SHP77 treated with DMSO at 0.1 percent for 48 hours (cell line): ENCODE measurements around the gene FAM170B.

Experiments
- DNase-seq: peaks from one replicate; lab custom pipeline; 2025; lab: John Stamatoyannopoulos, UW

Gene FAM170B

GRCh38 chr10:49169776-49170175 lies 36.0 kb upstream of the FAM170B start:
- DNase-seq: no peak

GRCh38 chr10:49168831-49169500 lies 35.1 kb upstream of the FAM170B start:
- DNase-seq: no peak

- no peak for DNase-seq
Observed at GRCh38 chr10:49168171-49168540, 34.3 kb upstream of the FAM170B start.

GRCh38 chr10:49167425-49168170 lies 33.8 kb upstream of the FAM170B start:
- no peak for DNase-seq

DNA sequence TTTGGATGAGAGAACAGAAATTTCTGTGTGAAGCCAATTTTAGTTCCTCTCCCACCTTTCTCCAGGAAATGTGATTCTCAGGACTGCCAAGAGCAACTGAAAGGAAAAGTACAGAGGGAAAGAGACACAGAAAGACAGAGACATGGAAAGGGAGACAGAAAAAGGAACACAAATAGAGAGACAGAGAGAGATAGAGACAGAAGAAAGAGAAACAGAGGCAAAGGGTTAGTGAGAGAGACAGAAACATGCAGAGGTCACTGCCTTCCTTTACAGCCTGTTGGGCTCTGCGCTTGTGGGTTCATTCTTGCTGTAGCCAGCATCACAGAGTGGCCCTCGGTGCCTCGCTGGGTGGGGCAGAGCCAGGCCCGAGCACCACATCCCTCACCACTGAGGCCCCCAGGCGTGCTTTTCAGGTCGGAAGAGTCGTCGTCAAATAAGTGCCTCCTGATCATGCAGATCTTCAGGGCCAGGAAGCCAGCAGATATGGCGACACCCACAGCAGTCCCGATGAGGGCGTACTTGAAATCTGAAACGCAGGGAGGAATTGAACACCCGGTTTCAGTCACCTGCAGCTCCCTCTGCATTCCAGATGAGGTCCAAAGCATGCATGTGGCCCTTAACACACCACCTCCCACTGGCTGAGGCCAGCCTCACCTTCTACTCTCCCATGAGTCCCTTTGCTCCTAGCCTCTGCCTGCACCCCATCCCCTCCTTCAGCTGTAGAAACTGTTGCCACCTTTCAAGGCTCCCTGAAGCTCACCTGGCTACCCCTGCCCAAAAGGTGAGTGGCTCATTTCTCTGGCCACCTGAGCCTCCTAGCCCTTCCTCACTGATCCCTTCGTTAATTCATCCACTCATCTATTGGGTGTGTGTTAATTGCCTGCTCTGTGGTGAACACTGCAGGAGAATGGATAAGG lies 32.9 kb upstream of the FAM170B start:
- no peak for DNase-seq

DNA sequence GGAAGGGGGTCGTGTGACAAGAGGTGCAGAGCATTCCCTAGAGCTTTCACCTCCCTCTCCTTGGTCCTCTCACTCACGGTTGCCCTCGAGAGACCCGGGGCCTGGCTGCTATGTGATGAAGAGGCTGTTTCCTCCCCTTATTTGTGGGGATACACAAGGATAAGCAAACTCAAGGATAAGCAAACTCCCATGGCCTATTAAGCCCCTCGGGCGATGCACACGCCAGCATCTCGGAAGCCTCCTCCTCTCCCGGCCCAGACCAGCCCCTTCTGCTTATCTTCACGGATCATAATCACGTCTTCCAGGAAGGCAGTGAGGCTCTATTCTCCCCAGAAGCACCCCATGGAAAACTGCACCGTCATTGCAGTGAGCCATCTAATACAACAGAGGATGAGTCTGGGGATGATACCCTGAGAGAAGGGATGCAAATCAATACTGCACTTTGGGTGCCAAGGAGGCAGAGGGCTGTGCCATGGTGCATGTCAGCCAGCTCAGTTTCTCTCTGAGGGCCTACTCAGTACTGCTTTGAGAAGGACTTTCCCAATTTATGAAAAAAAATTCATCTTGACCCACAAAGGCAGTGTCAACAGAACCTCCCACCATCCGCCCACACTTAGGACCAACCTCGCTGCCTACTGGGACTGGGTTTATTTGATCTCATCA lies 32.1 kb upstream of the FAM170B start:
- no peak for DNase-seq

DNA sequence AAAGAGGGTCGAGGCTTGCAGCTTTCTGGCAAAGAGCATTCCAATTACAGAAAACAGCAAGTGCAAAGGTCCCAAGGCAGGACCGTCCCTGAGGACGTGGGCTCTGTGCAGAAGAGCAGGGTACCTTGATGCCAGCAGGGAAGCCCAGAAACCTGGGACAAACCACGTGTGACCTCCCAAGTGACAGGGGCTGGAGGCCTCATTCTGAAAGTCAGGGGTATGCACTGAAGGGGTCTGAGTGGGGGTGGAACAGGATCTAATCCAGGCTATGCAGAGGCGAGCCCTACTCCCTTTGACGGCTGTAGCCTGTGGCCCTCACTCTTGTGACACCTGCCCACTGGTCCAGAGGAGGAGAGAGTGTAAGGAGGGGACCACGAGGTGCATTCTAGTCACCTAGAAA lies 31.4 kb upstream of the FAM170B start:
- no peak for DNase-seq

- DNase-seq: no peak
Observed at GRCh38 chr10:49164559-49165188, 30.9 kb upstream of the FAM170B start.

DNA sequence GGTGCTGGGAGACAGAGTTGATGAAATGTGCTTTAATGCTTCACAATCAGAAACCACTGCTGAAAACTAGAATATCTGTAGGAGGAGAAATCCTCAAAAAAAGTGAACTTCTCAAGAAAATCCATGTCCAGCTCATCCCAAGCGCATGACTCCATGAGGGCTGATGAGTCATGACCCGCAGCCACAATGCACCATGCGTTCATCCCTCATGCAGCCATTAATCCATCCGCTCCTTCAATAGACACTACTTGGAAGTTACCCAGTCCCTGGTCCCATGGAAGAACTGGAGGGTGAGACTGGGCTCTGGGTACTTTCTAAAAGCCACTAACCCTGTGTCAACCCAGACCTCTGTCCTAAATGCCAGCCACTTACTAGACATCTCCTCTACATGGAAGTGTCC lies 29.9 kb upstream of the FAM170B start:
- no peak for DNase-seq

GRCh38 chr10:49162761-49163310 lies 29.0 kb upstream of the FAM170B start:
- DNase-seq: no peak

DNA sequence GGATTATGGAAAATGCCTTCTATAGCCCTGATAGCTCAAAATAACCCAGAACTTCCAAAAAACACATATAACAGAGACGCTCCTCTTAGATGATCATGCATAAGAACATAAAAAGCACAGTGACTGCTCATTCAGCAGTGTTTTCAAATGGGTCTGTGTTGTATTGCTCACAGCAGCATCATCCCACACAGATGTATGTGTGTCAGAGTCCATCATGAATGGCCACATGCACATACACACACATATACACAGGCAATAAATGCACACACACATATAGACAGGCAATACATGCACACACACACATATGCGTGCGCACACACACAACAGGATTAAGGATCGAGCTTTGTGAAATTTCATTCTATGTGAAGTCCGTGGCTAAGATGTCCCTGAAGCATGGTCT lies 28.2 kb upstream of the FAM170B start:
- DNase-seq: no peak

GRCh38 chr10:49161411-49161997 lies 27.7 kb upstream of the FAM170B start:
- DNase-seq: no peak

DNA sequence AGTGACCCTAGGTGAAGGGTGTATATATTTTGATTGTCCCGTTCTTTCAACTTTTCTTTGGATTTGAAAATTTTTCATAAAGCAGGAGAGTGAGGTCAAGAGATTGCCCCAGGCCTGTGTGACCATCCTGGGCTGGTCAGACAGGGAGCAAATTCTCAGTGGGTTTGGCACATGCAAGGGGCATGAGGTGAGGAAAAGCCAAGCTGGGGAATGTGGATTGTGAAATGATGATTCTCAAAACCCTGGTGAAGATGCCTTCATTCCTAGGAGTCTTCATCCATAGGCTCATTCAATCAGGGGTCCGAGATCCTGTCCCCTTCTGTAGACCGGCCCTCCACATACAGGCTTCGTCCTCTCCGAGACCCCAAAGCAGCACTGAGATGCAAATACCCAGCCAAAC lies 27.0 kb upstream of the FAM170B start:
- no peak for DNase-seq

DNA sequence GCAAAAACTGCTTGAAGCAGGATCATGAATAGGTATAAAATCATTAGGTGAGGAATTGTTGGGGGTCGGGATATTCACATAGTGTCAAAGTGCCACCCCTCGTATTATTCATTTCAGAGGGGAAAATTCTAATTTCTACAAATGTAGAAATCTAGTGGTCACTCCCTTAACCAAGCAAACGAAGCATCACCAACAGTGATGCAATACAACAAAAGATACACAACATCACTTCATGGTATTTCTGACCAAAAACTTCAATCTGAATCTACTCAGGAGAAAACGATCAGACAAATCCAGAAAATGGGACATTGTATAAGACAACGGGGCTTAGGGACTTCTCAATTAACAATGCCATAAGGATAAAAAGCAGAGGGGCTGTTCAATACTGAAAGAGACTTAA lies 26.3 kb upstream of the FAM170B start:
- no peak for DNase-seq

DNA sequence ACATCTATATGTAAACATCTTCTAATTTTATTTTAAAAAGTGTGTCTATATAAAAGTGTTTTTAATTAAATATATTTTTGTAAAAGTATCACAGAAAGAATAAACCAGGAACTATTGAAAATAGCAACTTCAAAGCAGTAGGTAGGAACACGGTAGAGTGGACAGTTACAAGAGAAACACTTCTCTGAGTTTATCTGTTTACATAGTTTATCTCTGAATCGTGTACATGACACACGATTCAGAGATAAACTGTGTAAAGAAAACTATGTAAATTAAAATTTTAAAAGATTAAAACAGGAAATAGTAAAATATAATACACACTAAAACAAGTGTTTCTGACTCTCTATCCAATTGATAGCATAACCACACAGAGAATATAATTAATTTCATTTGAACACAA lies 25.1 kb upstream of the FAM170B start:
- DNase-seq: no peak

DNA sequence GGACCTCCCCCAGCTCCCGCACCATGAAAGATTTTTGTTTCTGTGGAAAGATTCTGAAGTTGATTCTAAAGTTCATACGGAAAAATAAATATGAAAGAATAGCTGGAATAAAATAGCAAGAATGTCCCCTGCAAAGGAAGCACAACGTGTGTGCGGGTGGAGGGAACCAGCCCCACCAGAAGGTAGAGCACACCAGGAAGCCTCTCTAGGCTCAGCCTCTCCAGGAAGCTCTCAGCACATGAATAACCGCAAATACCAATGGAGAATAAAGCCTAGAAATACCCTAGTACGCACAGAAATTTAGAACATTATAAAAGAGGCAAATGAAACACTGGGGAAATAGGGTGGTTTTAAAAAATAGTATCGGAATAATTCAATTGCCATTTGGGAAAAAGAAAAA lies 24.6 kb upstream of the FAM170B start:
- no peak for DNase-seq

DNA sequence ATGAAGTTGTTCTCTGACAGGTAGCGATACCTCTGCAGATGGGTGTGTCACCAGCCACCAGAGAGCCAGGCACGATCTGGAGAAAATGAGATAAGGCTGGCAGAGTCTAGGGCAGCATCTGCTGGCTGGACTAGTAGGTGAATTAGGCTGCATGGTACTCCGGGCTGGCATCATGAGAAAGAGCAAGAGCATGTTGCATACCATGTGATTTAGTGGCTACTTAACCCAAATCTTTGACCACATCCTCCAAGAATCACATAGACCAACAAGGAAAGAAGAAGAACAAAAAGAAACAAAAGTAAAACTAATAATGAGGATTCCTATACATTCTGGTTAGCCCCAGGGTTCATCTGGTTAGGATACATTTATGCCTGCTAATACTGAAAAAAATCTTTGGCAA lies 23.4 kb upstream of the FAM170B start:
- no peak for DNase-seq

- no peak for DNase-seq
Observed at GRCh38 chr10:49154641-49155040, 20.8 kb upstream of the FAM170B start.

DNA sequence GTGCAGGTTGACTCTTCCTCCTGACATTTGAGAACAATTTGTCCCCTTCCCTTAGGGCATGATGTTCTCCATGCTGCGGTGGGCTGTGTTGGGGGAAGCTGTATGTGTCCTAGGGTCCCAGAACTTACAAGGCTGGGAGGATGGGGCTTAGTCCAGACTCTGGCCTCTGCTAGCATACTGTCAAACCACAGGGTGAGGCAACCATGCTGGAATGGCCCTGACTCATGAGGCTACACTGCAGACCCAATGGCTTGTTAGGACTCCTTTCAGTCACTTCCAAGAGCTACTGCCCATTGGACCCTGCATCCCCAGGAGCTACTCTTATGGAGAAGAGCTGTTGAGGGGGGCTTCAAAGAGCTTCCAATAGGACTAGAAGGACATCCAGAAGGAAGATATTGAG lies 20.1 kb upstream of the FAM170B start:
- no peak for DNase-seq

DNA sequence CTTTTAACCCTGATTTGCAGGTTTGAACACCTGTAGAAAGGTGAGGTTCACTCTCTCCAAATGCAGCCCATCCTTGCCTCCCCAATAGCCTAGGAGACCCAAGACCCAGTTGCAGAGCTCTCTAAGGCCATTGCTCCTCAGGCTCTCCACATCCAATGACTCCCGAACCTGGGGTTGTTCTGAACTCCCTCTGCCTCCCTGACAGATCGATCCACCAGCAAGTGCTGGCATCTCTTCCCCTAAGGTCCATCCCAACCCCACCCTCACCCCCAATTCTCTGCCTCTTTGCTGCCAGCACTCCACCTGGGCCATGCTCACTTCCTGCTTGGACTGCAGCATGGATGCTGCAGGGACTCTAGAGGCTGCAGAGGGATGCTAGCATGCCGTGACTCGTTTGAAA lies 19.3 kb upstream of the FAM170B start:
- DNase-seq: no peak

- DNase-seq: no peak
Observed at GRCh38 chr10:49152663-49153062, 18.8 kb upstream of the FAM170B start.
